HepG2 (cell line): Measurements from ENCODE around the gene PDGFA. TPM values are rescaled to one million over a fixed set of nuclear protein-coding genes. Genes with fewer than 3 reads are reported as not detected.

Experiments used
- ATAC-seq: fragments of 200-7000 bp; cut with Tn5 transposase; 3 replicates; pipeline ENCODE4 v1.9.1; 2020; ENCODE audit warnings: mild to moderate bottlenecking, moderate library complexity
- BruUV-seq: library from RNA; stranded (reverse); fragments of 400-500 nt; replicated peaks from 2 replicates; lab custom pipeline; 2021; lab: Mats Ljungman, UMichigan
- CTCF ChIA-PET: fragments of 300-600 bp; formaldehyde crosslinking; extraction: SDS; loops from one replicate; lab custom pipeline; 2021; ENCODE audit warnings: low total read pairs, inconsistent platforms, low intra/inter-chr PET ratio; lab: Yijun Ruan, JAX
- POLR2A ChIA-PET: fragments of 350-600 bp; sonication (Branson Sonifier 250); formaldehyde crosslinking; loops from one replicate; lab custom pipeline; 2020; ENCODE audit warnings: antibody characterized with exemption, inconsistent platforms; lab: Yijun Ruan, JAX
- DNase-seq: peaks from one replicate; pipeline ENCODE4 v3.0.0-alpha.2; 2015; ENCODE audit warnings: low spot score
- FAIRE-seq: peaks from 3 replicates; lab custom pipeline; 2011; peaks lifted over from hg19 to GRCh38; lab: Jason Lieb, UNC
- H2AFZ ChIP-seq: one replicate; pipeline ENCODE4 v1.6.1; 2011; ENCODE audit warnings: low read length, inconsistent platforms
- H3K27ac ChIP-seq: fragments of 300-600 bp; 3 replicates; pipeline ENCODE4 v1.8.0; 2011; ENCODE audit warnings: mixed run types, mild to moderate bottlenecking, mixed read lengths, low read length, inconsistent platforms; ENCODE audit not compliant: insufficient read depth; ENCODE audit errors: extremely low read length
- H3K27me3 ChIP-seq, 2 experiments: fragments of 200-600 bp in 1 of 2; 2 replicates in 1 of 2; 3 replicates in 1 of 2; pipeline versions ENCODE4 v1.6.0 to v1.8.0; 2011; ENCODE audit warnings: low read length in 2 of 2, mild to moderate bottlenecking in 2 of 2, moderate library complexity in 2 of 2, inconsistent platforms in 1 of 2; ENCODE audit not compliant: insufficient read depth in 2 of 2, control insufficient read depth in 1 of 2
- H3K36me3 ChIP-seq, 2 experiments: fragments of 200-600 bp in 1 of 2; replicated peaks in 1 of 2; 2 replicates in 1 of 2; 3 replicates in 1 of 2; pipeline versions ENCODE4 v1.5.1 to v1.8.0; 2011; ENCODE audit warnings: low read length in 2 of 2, inconsistent platforms in 1 of 2; ENCODE audit not compliant: insufficient read depth in 2 of 2, control insufficient read depth in 1 of 2
- H3K4me1 ChIP-seq: 2 replicates; pipeline ENCODE4 v1.5.1; 2012; ENCODE audit warnings: low read length, inconsistent platforms; ENCODE audit not compliant: insufficient read depth
- H3K4me2 ChIP-seq: 2 replicates; pipeline ENCODE4 v1.6.0; 2011; ENCODE audit warnings: low read depth, low read length, inconsistent platforms
- H3K4me3 ChIP-seq, 3 experiments: fragments of 200-600 bp in 1 of 3; sonication (generic), shearing (Covaris generic) in 1 of 3; replicated peaks in 1 of 3; 2 replicates each; pipeline ENCODE4 v1.5.1; 2011 to 2016; ENCODE audit warnings: low read length in 3 of 3, inconsistent platforms in 2 of 3, low read depth in 2 of 3, mild to moderate bottlenecking in 2 of 3, control low read depth in 1 of 3, mixed read lengths in 1 of 3; ENCODE audit not compliant: insufficient read depth in 1 of 3
- H3K79me2 ChIP-seq: one replicate; pipeline ENCODE4 v1.6.1; 2011; ENCODE audit warnings: low read length, inconsistent platforms; ENCODE audit not compliant: insufficient read depth
- H3K9ac ChIP-seq: 2 replicates; pipeline ENCODE4 v1.6.0; 2011; ENCODE audit warnings: mild to moderate bottlenecking, low read depth, low read length, inconsistent platforms; ENCODE audit not compliant: insufficient read depth
- H3K9me3 ChIP-seq: 2 replicates; pipeline ENCODE4 v1.5.1; 2012; ENCODE audit warnings: mild to moderate bottlenecking, low read length
- H4K20me1 ChIP-seq: 2 replicates; pipeline ENCODE4 v1.6.0; 2011; ENCODE audit warnings: inconsistent platforms, mild to moderate bottlenecking, low read length, moderate library complexity; ENCODE audit not compliant: insufficient read depth
- ATAD3A ChIP-seq: sonication (generic); formaldehyde crosslinking; IDR thresholded peaks from 2 replicates; pipeline ENCODE4 v1.4.0; 2020; ENCODE audit warnings: missing genetic modification reagents
- EEA1 ChIP-seq: sonication (generic); formaldehyde crosslinking; IDR thresholded peaks from 2 replicates; pipeline ENCODE4 v1.5.1; 2020; ENCODE audit warnings: mild to moderate bottlenecking, missing genetic modification reagents, borderline replicate concordance
- NCOA2 ChIP-seq: sonication (generic); formaldehyde crosslinking; IDR thresholded peaks from 2 replicates; pipeline ENCODE4 v1.8.0; 2022; ENCODE audit warnings: inconsistent platforms
- TOE1 ChIP-seq: sonication (generic); formaldehyde crosslinking; IDR thresholded peaks from 2 replicates; pipeline ENCODE4 v1.4.0; 2020; ENCODE audit warnings: mild to moderate bottlenecking, missing genetic modification reagents
- ZNF121 ChIP-seq: sonication (generic); formaldehyde crosslinking; IDR thresholded peaks from 2 replicates; pipeline ENCODE4 v1.5.0; 2020; ENCODE audit warnings: mild to moderate bottlenecking, missing genetic modification reagents
- WGBS: methylation state at CpG from one replicate; pipeline ENCODE4 v1.1.6; 2017; ENCODE audit warnings: low lambda C conversion rate; 5-methylcytosine and 5-hydroxymethylcytosine counted together
- in situ Hi-C: cut with HindIII; loops from 2 replicates; pipeline ENCODE4 v1.10.0; 2017; ENCODE audit warnings: low pct_unique_long_range_greater_than_20kb; ENCODE audit not compliant: extremely low pct_ligation_motif_present
- intact Hi-C: fragments of 100-400 bp; cut with micrococcal nuclease; formaldehyde crosslinking; loops from one replicate; pipeline ENCODE4 v1.10.0; 2022; ENCODE audit not compliant: unreplicated experiment
- polyA plus RNA-seq, 8 experiments: library from polyadenylated mRNA; depleted of rRNA in 3 of 8; stranded (reverse) in 7 of 8; unstranded in 1 of 8; fragments of >200 nt; fragmentation: Illumina TruSeq in 4 of 8; extraction: Trizol in 4 of 8; gene quantifications; 2 replicates each; pipeline versions ENCODE4 v1.2.1 to v1.2.3, GENCODE V29; 2011 to 2016; ENCODE audit warnings: low read depth in 4 of 8, missing spikeins in 1 of 8, mixed read lengths in 1 of 8; ENCODE audit not compliant: insufficient read depth in 1 of 8
- total RNA-seq, 5 experiments: library from RNA; depleted of rRNA; stranded (reverse); fragments of >200 nt; fragmentation: Illumina TruSeq; extraction: Trizol; gene quantifications; 2 replicates each; pipeline ENCODE4 v1.2.3, GENCODE V29; 2016; ENCODE audit warnings: low read depth in 1 of 5
- TF ChIP-seq, protein P1 (sequence below): sonication (generic); formaldehyde crosslinking; IDR thresholded peaks from 2 replicates; pipeline ENCODE4 v1.8.0; 2022; ENCODE audit warnings: mild to moderate bottlenecking, missing genetic modification reagents, borderline replicate concordance

Gene PDGFA
- total and polyA plus RNA-seq, 2 of the 13 experiments (the other 11 are each of a cell fraction or from before 2014, with no cell fraction given), result 1.5 to 3.4 TPM

DNA sequence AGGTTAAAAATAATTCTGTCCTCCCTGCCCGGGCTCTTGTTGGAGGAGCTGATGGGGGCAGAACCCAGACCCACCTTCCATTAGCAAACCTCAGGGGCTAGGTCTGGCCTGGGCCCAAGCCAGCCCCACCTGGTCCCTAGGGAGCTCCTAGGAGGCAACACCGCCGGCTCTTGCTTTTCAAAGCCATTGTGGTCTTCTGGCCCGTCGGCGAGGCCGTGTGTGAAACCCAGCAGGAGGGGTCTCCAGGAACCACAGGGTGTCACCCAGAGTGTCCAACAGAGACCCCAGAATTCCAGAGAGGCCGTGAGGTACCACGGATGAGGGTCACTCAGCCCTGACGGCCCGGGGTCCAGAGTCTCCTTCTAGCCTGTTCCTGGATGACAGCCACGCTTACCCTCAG, 16.6 kb upstream of the PDGFA start:
- FAIRE-seq, result no peak
- POLR2A ChIA-PET, result no interaction called here
- no peak overlapping the region for H3K9ac ChIP-seq
- no peaks in the 10 kb centered on the region for H3K9me3 ChIP-seq
- H3K4me2 ChIP-seq, result no peak overlapping the region
- no peaks in the 10 kb centered on the region for H4K20me1 ChIP-seq
- peaks cover 3 to 26% of the 10 kb centered on the region in 2 experiments for H3K27me3 ChIP-seq
- H3K27ac ChIP-seq, result no peak overlapping the region
- no peaks in the 10 kb centered on the region for H3K36me3 ChIP-seq
- CTCF ChIA-PET, result no interaction called here
- peaks cover 42% of the 10 kb centered on the region for H3K4me1 ChIP-seq
- no peak overlapping the region for H3K4me3 ChIP-seq
- intact Hi-C loops (loop anchor here (10.0 kb wide), 1 partner anchor 79 kb away; no protein-coding TSS in a partner anchor), in situ Hi-C loops (no loop called here)
- H3K79me2 ChIP-seq, result no peaks in the 10 kb centered on the region
- H2AFZ ChIP-seq, result no peak overlapping the region
- BruUV-seq, result no TSS peak
- ATAC-seq, result no peak
- 83% methylated on average over 8 of the region's 12 CpGs for WGBS
- no peak for TF ChIP-seq NCOA2 (CRISPR knock-in tag)
- TF ChIP-seq TOE1, result no peak
- no peak for TF ChIP-seq EEA1
- no peak for TF ChIP-seq ATAD3A (CRISPR knock-in tag)
- no peak for DNase-seq

DNA sequence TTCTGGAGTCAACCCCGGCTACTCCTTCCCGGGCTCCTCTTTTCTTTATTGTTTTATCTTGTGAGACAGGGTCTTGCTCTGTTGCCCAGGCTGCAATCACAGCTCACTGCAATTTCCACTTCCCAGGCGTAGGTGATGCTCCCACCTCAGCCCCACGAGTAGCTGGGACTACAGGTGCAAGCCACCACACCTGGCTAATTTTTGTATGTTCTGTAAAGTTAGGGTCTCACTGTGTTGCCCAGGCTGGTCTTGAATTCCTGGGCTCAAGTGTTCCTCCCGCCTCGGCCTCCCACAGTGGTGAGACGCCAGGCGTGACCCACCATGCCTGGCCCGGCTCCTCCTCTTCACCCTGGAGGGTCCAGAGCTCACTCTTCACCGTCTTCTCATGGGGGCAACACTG, 15.3 kb upstream of the PDGFA start:
- no peak overlapping the region for H3K4me2 ChIP-seq
- POLR2A ChIA-PET, result no interaction called here
- in situ Hi-C loops (no loop called here), intact Hi-C loops (loop anchor here (10.0 kb wide), 1 partner anchor 80 kb away; no protein-coding TSS in a partner anchor)
- CTCF ChIA-PET, result no interaction called here
- H3K9me3 ChIP-seq, result no peaks in the 10 kb centered on the region
- no peaks in the 10 kb centered on the region for H3K36me3 ChIP-seq
- no peak overlapping the region for H3K27ac ChIP-seq
- TF ChIP-seq, protein P1, sequence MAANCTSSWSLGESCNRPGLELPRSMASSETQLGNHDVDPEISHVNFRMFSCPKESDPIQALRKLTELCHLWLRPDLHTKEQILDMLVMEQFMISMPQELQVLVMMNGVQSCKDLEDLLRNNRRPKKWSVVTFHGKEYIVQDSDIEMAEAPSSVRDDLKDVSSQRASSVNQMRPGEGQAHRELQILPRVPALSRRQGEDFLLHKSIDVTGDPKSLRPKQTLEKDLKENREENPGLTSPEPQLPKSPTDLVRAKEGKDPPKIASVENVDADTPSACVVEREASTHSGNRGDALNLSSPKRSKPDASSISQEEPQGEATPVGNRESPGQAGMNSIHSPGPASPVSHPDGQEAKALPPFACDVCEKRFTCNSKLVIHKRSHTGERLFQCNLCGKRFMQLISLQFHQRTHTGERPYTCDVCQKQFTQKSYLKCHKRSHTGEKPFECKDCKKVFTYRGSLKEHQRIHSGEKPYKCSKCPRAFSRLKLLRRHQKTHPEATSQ (CRISPR knock-in tag), result no peak
- peak; percentile 62; the same call in 1 of the 2 replicates for TF ChIP-seq ZNF121
- FAIRE-seq (no peak), ATAC-seq (no peak), DNase-seq (no peak)
- no peak overlapping the region for H3K9ac ChIP-seq
- no peak overlapping the region for H2AFZ ChIP-seq
- BruUV-seq, result no TSS peak
- no peak overlapping the region for H3K4me3 ChIP-seq
- H3K4me1 ChIP-seq, result peaks cover 34% of the 10 kb centered on the region
- H3K27me3 ChIP-seq, result peaks cover 3 to 30% of the 10 kb centered on the region in 2 experiments
- H3K79me2 ChIP-seq, result no peaks in the 10 kb centered on the region
- no peaks in the 10 kb centered on the region for H4K20me1 ChIP-seq
- WGBS, result 53% methylated on average over 10 of the region's 10 CpGs
